Measurements from ENCODE around the gene RCOR2.
A peak's percentile ranks its signal among the peaks of the same experiment; 100 is the strongest.

Gene RCOR2

DNA sequence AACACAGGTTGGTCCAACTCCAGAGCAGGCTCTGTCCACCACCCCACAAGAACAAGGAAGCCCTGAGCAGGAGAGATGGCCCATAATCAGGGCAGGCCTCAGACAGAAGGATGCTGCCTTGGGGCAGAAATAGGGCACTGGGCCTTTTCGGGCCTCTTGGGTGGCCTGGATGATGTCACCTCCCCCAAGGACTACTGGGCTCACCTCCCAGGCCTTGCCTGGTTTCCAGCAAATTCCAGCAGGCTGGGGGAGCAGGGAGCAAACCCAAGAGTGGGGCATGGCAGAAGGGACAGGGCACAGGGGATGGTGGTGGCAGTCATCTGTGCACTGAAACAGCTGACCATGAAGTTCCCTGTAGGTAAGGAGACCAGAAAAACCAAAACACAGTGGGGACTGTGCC, 16.5 kb upstream of the RCOR2 start:
- TF ChIP-seq, protein P1, sequence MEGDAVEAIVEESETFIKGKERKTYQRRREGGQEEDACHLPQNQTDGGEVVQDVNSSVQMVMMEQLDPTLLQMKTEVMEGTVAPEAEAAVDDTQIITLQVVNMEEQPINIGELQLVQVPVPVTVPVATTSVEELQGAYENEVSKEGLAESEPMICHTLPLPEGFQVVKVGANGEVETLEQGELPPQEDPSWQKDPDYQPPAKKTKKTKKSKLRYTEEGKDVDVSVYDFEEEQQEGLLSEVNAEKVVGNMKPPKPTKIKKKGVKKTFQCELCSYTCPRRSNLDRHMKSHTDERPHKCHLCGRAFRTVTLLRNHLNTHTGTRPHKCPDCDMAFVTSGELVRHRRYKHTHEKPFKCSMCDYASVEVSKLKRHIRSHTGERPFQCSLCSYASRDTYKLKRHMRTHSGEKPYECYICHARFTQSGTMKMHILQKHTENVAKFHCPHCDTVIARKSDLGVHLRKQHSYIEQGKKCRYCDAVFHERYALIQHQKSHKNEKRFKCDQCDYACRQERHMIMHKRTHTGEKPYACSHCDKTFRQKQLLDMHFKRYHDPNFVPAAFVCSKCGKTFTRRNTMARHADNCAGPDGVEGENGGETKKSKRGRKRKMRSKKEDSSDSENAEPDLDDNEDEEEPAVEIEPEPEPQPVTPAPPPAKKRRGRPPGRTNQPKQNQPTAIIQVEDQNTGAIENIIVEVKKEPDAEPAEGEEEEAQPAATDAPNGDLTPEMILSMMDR (IDR thresholded peaks at IDR 0.05; ENCODE audit: low read depth, low read length): no peak
- Histone ChIP-seq H3K36me3 (no peaks in the 10 kb centered on the region), H3K27me3 (ENCODE audit: insufficient read depth, low read depth, severe bottlenecking) (no peaks in the 10 kb centered on the region), H3K9me3 (ENCODE audit: severe bottlenecking) (peaks cover 2% of the 10 kb centered on the region), H3K4me3 (ENCODE audit: low read depth, low read length) (no peak overlapping the region), H3K27ac (no peak overlapping the region)
- no peak for DNase-seq

DNA sequence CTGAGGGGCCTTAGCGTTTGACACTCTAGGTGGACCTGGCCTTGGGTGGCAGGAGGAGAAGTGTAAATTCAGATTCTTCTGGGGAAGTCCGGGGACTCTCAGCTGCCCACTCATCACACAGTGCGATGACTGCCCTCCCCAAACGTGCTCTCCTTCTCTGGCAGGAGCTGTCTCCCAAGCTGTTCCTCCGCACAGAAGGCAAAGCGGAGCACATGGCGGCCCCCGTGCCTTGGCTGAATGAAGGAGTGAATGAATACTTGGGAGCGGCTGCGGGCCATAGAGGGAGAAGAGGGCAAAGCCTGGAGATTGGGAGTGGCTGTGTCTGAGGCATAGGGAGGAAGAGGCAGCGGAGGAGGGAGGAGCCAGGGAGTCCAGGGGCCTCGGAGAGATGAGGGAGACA, 14.9 kb upstream of the RCOR2 start:
- Histone ChIP-seq H3K36me3 (no peaks in the 10 kb centered on the region), H3K27me3 (ENCODE audit: insufficient read depth, low read depth, severe bottlenecking) (no peaks in the 10 kb centered on the region), H3K4me3 (ENCODE audit: low read depth, low read length) (no peak overlapping the region), H3K27ac (no peak overlapping the region), H3K9me3 (ENCODE audit: severe bottlenecking) (peaks cover 2% of the 10 kb centered on the region)
- DNase-seq: no peak
- TF ChIP-seq, protein P1 (IDR thresholded peaks at IDR 0.05; ENCODE audit: low read depth, low read length): no peak

DNA sequence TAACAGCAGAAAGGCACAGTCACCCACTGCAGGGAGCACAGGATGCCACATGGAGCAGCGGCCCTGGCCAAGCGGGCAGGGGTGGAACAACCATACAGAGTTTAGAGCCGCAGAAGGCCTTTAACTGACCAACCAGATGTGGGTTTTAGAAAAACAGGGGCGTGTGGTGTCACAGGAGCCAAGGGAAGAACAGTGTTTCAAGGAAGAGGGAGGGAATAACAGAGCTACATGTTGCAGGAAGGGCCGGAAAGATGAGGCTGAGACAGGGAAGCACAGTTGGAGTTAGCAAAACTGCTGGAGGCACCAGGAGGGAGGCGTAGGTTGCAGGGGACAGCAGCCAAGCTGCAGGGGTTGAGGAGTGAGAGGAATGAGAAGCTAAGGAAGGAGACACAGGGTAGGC, 14.1 kb upstream of the RCOR2 start:
- Histone ChIP-seq H3K36me3 (no peaks in the 10 kb centered on the region), H3K27ac (no peak overlapping the region), H3K9me3 (ENCODE audit: severe bottlenecking) (peaks cover 2% of the 10 kb centered on the region), H3K27me3 (ENCODE audit: insufficient read depth, low read depth, severe bottlenecking) (no peaks in the 10 kb centered on the region), H3K4me3 (ENCODE audit: low read depth, low read length) (no peak overlapping the region)
- TF ChIP-seq, protein P1 (IDR thresholded peaks at IDR 0.05; ENCODE audit: low read depth, low read length): no peak
- no peak for DNase-seq

DNA sequence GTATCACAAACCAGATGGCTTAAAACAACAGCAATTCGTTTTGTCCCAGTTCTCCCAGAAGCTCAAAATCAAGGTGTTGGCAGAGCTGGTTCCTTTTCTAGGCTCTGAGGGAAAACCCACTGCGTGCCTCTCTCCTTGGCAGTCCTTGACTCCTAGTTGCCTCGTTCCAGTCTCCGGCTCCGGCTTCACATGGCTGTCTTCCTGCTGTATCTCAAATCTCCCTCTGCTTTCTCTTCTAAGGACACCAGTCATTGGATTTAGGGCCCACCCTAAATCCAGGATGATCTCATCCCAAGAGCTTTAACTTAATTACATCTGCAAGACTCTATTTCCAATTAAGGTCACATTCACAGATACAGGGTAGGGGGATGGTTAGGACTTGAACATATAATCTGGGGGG, 12.7 kb upstream of the RCOR2 start:
- Histone ChIP-seq H3K4me3 (ENCODE audit: low read depth, low read length) (peak overlapping the region; percentile 30), H3K36me3 (no peaks in the 10 kb centered on the region), H3K27me3 (ENCODE audit: insufficient read depth, low read depth, severe bottlenecking) (no peaks in the 10 kb centered on the region), H3K9me3 (ENCODE audit: severe bottlenecking) (peaks cover 2% of the 10 kb centered on the region), H3K27ac (peak overlapping the region; percentile 78)
- TF ChIP-seq, protein P1 (IDR thresholded peaks at IDR 0.05; ENCODE audit: low read depth, low read length): no peak
- DNase-seq: peak; percentile 69

DNA sequence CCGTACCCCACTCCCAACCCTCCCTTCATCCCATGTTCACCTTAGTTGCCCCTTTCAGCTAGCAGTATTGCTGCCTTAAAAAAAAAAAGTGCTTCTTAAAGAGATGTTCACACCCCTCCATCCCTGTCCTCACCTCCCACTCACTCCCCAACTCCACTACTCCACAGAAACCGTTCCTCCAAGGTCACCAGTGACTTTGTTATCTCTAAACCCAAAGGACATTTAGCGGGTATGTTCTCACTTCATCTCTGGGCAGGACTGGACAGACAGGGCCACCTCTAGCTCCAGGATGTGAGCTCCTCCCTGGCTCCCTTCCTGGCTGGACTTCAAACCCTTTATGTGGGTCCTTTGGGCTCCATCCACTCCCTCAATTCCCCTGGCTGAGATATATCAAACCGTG, 6.4 kb upstream of the RCOR2 start:
- TF ChIP-seq, protein P1 (IDR thresholded peaks at IDR 0.05; ENCODE audit: low read depth, low read length): no peak
- Histone ChIP-seq H3K36me3 (no peaks in the 10 kb centered on the region), H3K4me3 (ENCODE audit: low read depth, low read length) (no peak overlapping the region), H3K27me3 (ENCODE audit: insufficient read depth, low read depth, severe bottlenecking) (no peaks in the 10 kb centered on the region), H3K9me3 (ENCODE audit: severe bottlenecking) (no peaks in the 10 kb centered on the region), H3K27ac (no peak overlapping the region)
- no peak for DNase-seq

DNA sequence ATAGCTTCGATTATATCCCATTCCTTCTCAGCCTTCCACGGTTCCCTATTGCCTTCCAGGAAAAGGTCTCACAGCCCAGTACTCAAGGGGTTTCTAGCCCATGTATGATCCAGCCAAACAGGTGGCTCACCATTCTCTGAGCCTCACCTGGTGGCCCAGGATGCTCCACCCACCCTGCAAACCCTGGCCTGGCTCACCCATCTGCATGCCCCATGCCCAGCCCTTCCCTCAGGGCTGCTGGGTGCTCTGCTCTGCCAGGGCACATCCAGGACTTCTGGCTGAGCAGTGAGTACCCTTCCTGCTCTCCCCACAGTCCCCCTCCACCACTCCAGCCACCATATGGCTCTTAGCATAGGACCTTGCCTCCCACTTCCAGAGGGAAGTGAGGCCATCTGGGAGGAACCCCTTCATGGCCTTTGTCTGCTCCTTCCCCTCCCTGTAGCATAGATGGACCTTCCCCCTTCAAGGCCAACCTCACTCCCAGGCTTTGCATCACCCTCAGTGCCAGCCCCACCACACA, 5.8 kb upstream of the RCOR2 start:
- DNase-seq: no peak
- H3K9me3 ChIP-seq (ENCODE audit: severe bottlenecking): no peaks in the 10 kb centered on the region

More for the DNA sequence above, 5.8 kb upstream of the RCOR2 start:
- no peaks in the 10 kb centered on the region for H3K27me3 ChIP-seq (ENCODE audit: insufficient read depth, low read depth, severe bottlenecking)
- no peaks in the 10 kb centered on the region for H3K36me3 ChIP-seq
- TF ChIP-seq, protein P1 (IDR thresholded peaks at IDR 0.05; ENCODE audit: low read depth, low read length): no peak
- H3K4me3 ChIP-seq (ENCODE audit: low read depth, low read length): no peak overlapping the region
- H3K27ac ChIP-seq: 0 out of 2 replicates have a peak overlapping the region, but pooled peaks have one; percentile 13
